GM21423 (cell line): Measurements from ENCODE around the gene POU2AF2.
A peak's percentile ranks its signal among the peaks of the same experiment; 100 is the strongest.
"Not testable (repeated sequence)": the region's sequence is repeated elsewhere in the genome, so short reads cannot be mapped to it uniquely, and the experiment has no call there.

Experiments used
- ATAC-seq: cut with Tn5 transposase; IDR thresholded peaks from one replicate; pipeline ENCODE4 v1.9.1; 2021; ENCODE audit warnings: mild to moderate bottlenecking, moderate library complexity; ENCODE audit not compliant: unreplicated experiment

POU2AF2 gene, protein sequence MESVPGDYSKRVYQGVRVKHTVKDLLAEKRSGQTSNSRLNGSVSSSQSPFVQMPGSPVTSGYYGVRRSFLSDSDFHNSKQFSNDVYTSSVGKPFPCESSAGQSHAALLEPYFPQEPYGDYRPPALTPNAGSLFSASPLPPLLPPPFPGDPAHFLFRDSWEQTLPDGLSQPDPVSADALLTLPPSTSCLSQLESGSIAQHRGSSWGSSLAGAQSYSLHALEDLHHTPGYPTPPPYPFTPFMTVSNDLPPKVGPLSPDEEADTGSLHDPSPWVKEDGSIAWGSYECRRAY

DNA sequence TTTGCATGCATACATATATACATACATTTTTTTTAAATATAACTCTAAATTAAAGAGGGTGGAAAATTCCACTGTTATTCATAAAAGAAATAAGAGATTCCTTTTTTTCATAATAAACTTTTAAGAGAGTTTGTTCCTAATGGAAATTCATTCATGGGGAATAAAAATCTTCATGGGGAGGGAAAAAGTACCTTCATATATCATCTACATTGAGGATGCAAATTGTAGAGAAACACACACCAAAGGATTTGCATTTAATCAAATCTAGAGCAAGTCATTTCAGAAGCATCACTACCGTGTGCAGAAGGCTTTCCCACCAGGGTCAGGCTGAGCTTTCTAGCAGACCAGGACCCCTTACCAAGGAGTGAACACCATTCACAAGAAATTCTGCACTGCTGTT, at the start of gene POU2AF2:
POU2AF2 (plus strand) TSS at position 301 of the 400 bp plus-strand sequence. CDS start 129 bp downstream, outside the sequence.
- no peak for ATAC-seq

DNA sequence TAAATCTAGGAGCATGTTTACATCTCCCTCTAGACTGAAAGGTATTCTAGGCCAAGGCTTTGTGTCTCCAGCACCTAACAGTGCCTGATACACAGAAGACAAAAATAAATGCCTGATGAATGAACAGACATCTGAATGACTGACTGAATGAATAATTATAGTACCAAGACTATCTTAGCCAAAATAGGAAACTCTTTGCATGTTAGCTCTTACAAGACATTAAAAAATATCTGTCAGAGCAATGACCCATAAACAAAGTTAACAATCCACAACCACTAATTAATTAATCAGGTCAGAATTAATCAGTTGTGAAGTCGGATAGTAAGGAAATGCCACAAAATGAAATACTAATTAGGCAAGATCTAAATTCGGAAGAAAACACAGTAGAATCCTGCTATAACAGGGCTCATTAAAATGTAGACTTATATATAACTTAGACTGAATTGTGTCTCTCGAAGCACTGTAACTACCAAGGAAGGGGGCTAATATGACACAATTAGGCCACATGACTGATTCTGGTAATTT, 45.5 kb upstream of the POU2AF2 start:
- ATAC-seq: no peak

GRCh38 chr11:111204211-111204610, 41.3 kb upstream of the POU2AF2 start:
- ATAC-seq: no peak

- no peak for ATAC-seq
Observed at GRCh38 chr11:111205632-111206385, 39.7 kb upstream of the POU2AF2 start.

- no peak for ATAC-seq
Observed at GRCh38 chr11:111206472-111206871, 39.1 kb upstream of the POU2AF2 start.

DNA sequence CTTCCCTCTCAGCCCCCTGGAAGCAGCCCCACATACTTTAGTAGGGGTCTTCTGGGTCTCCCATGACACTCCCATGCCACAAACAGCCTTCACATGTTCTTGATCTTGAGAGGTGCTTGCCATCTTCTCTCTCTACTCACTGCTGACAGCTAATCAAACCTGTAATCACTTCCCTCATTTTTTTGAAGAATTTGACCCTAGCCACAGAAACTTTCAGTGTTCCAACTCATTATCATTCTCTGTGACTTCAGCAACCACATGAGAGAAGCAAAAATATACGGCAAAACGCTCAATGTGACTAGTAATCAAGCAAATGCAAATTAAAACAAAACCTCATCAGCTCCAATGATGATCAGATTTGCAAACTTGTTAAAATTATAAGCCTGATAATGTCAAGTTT, 38.3 kb upstream of the POU2AF2 start:
- ATAC-seq: no peak

- ATAC-seq: no peak
Observed at GRCh38 chr11:111209543-111210355, 35.8 kb upstream of the POU2AF2 start.

DNA sequence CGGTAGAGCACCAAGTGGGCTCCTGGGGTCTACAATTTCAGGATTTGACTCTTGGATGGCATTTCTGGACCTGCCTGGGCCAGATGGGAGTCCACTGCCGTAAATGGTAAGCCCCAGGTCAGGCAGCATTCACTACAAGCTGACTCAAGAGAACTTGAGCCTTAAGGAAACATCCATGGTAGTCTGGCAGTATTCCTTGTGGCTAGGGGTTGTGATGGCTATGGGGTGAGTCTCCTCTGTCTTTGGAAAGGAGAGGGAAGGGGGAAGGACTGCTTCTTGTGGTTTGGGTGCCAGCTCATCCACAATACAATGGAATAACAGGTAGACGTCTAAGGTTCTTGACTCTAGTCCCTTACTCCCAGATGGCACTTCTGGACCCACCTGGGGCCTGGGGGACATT, 32.3 kb upstream of the POU2AF2 start:
- ATAC-seq: no peak

DNA sequence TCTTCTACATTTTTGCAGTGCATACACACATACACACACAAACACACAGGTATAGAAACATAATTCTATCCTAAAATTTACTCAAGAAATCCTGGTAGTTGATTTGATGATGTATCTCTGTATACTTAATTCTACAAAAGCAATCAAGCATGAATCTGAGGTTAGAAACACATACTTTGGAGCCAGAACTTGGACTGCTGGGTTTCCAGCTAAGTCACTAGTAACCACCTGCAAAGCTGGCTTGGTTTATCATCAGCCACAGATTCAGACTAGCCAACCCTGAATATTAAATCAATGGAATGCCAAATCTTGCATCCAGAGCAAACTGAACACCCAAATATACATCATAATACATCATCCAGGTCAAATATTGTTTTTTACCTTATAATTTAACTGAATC, 24.8 kb upstream of the POU2AF2 start:
- ATAC-seq: no peak

DNA sequence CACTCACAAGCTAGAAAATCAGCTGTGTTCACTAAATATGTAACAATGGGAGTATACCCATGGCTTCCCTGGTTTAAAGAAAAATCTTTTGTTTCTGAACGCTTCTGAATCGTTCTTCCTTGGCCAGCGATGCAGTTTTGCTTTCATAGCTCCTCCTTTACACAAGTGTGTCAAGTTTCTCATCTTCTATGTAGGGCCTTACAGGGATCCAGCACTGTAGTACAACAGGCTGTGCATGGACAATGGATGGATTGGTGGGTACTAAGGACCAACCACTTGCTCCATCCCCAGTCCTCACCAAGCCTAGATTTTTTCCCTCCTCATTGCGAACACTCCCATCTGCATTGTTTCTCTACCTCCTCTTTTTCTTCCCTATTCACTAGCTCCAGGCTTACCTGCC, 24.3 kb upstream of the POU2AF2 start:
- ATAC-seq: no peak

- not testable (repeated sequence) for ATAC-seq
Observed at GRCh38 chr11:111221936-111222335, 23.6 kb upstream of the POU2AF2 start.

DNA sequence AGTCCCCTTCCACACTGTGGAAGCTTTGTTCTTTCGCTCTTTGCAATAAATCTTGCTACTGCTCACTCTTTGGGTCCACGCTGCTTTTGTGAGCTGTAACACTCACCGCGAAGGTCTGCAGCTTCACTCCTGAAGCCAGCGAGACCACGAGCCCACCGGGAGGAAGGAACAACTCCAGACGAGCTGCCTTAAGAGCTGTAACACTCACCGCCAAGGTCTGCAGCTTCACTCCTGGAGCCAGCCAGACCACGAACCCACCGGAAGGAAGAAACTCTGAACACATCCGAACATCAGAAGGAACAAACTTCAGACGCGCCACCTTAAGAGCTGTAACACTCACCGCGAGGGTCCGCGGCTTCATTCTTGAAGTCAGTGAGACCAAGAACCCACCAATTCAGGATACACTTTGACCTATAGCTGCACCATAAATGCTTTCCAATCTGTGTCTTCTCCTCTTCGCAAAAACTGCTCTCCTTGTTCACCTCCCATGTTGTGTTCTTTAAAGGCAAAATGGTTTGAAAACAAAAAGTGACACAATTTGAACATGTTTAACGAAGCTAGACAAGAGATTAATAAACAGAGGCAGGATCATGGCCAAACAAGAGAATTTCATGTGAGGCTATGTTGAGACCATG, 22.6 kb upstream of the POU2AF2 start:
- not testable (repeated sequence) for ATAC-seq

DNA sequence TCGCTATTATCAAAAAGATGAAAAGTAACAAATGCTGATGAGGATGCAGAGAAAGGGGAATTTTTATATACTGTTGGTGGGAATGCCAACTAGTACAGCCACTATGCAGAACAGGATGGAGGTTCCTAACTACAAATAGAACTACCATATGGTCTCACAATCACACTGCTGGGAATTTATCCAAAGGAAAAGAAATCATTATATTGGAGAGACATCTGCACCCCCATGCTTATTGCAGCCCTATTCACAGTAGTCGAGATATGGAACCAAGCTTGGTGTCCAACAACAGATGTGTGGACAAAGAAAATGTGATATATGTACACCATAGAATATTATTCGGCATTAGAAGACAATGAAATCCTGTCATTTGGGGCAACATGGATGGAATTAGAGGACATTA, 19.6 kb upstream of the POU2AF2 start:
- no peak for ATAC-seq

- no peak for ATAC-seq
Observed at GRCh38 chr11:111229604-111230003, 15.9 kb upstream of the POU2AF2 start.

GRCh38 chr11:111230122-111230465, 15.4 kb upstream of the POU2AF2 start:
- peak; percentile 27 for ATAC-seq

DNA sequence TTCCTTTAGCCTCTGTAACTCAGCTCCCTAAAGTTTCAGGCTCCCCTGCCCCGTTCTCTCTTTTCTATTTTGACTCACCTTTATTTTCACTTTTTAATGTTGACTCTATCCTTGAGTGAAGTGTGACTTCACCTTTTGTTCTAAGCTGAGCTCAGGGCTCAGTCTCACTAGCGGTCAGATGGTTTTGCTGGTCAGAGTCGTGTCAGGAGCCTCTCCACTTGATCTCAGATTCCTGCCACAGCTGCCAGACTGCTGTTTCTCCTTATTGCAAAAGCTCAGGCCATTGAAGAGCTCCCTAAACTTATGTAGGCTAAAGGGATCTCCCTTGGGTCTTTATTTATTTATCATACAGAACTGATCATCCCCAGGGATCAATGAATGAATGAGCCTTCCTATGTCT, 13.7 kb upstream of the POU2AF2 start:
- ATAC-seq: no peak

DNA sequence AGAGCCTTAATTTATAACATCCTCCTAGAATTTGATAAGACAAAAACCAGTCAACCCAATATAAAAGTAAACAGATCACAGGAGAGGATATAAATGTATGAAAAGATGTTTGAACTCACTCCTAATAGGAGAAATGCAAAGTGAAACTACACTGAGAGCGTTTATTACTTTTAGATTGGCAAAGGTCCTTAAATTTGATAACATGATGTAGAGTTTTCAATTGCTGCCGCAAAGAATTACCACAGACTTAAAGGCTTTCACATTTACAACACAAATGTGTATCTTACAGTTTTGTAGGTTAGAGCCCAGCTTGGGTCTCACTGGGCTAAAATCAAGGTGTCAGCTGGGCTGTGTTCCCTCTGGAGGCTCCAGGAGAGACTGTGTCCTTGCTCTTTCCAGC, 9.1 kb upstream of the POU2AF2 start:
- no peak for ATAC-seq

GRCh38 chr11:111237926-111238325, 7.6 kb upstream of the POU2AF2 start:
- ATAC-seq: no peak

GRCh38 chr11:111246956-111247355, 1.4 kb downstream of the POU2AF2 start:
- ATAC-seq: no peak

DNA sequence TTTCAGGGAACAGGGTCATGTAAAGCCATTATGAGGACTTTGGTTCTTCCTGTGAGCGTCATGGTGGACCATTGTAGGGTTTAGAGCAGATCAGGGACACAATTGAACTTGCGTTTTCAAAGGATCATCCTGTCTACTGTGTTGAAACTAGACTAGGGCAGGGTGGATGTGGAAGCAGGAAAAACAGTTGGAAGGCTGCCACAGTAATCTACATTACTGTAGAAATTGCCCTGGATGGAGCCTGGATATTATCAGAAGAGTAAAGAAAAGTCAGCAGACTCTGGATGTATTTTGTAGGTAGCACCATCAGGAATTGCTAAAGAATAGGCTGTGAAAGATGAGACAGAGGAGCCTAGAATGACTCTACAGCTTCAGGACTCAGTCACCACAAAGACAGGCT, 5.4 kb downstream of the POU2AF2 start:
- no peak for ATAC-seq

DNA sequence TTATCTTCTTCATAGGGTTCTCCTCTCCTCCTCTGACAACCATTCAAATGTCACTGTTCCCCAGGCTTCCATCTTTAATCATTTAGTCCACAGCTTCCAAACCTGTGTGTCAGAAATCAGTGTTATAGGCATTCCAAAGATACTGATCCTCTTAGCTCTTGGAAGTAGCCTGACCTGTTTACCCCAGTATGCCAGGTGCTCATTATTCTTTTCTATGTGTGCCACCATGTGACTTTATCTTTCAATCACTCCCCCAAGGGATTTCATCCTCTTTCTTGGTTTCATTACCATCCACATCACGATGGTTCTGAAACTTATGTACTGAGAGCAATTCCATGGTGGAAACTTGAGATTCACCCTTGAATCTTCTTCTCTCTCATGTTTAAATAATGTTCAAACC, 7.6 kb downstream of the POU2AF2 start:
- no peak for ATAC-seq
